Fibroblast of lung (primary cell): ENCODE data around the gene ZGPAT.

Source experiments
- CTCF ChIP-seq, 2 donors: IDR thresholded peaks in 1 of 2; conservative IDR thresholded peaks in 1 of 2; 1 replicate in 1 of 2; 2 replicates in 1 of 2; pipeline ENCODE4 v1.5.1; 2011 to 2012; ENCODE audit warnings: low read length in 2 of 2, control low read depth in 1 of 2, inconsistent platforms in 1 of 2, low read depth in 1 of 2, mild to moderate bottlenecking in 1 of 2
- EZH2 ChIP-seq: IDR thresholded peaks from 2 replicates; pipeline ENCODE4 v1.5.1; 2012; ENCODE audit warnings: low read length, control low read depth, mild to moderate bottlenecking; ENCODE audit errors: missing control alignments

DNA sequence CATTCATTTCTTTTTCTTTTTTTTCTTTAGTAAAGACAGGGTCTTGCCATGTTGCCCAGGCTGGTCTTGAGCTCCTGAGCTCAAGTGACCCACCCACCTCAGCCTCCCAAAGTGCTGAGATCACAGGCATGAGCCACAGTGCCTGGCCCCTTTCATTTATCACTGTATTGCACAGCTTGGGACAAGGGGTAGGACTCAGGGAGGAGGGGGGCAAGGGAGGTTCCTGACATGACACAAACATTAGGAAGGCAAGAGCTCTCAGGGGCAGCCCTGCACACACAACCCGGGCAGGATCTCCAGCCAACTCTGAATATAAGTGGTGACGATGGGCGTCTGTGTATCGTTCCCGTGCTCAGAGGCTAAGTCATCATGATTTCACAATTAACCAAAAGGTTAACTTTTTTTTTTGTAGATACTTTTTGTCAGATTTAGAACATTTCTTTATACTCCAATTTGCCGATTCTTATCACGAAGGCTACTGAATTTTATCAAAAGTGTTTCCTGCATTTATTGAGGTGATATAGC lies 51.6 kb downstream of the ZGPAT start:
- TF ChIP-seq CTCF (conservative IDR thresholded peaks at IDR 0.05 in 1 of 2, IDR thresholded peaks at IDR 0.05 in 1 of 2; ENCODE audit: low read depth in 1 of 2, low read length in 2 of 2) = no peak
- TF ChIP-seq EZH2 = no peak
